ENCODE measurements around the gene WHAMM.

DNA sequence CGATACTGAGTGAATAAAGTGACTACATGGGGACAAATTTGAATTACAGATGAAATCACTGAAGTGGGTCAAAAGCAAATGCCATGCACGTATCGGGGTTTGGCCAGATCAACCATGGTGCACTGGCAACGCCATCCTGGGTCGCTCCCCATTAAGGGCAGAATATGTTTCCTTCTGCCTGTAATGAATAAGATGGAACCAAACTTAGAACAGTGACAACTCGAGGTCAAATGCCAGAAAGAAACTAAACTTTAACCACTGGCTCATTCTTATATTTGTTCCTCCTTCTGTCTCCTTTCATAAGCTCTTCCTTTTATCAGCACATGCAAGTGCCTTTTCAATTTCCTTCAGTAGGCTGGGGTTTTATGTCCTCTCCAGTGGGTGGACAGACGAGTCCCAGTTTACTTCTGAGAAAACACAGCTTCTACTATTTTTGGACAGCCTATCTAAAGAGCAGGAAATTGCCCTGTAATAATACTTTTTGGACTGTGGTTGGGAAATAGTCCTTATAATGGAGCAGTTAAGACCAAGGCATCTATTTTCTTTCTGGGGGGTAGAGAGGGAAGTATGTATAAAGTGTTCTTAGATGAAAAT, 61.4 kb downstream of the WHAMM start:
- TF ChIP-seq, protein P1, sequence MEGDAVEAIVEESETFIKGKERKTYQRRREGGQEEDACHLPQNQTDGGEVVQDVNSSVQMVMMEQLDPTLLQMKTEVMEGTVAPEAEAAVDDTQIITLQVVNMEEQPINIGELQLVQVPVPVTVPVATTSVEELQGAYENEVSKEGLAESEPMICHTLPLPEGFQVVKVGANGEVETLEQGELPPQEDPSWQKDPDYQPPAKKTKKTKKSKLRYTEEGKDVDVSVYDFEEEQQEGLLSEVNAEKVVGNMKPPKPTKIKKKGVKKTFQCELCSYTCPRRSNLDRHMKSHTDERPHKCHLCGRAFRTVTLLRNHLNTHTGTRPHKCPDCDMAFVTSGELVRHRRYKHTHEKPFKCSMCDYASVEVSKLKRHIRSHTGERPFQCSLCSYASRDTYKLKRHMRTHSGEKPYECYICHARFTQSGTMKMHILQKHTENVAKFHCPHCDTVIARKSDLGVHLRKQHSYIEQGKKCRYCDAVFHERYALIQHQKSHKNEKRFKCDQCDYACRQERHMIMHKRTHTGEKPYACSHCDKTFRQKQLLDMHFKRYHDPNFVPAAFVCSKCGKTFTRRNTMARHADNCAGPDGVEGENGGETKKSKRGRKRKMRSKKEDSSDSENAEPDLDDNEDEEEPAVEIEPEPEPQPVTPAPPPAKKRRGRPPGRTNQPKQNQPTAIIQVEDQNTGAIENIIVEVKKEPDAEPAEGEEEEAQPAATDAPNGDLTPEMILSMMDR (IDR thresholded peaks at IDR 0.05) = no peak
- no peak for TF ChIP-seq POLR2A (IDR thresholded peaks at IDR 0.05)
